ENCODE results near the gene PDZK1.
"Not testable (repeated sequence)": the region's sequence is repeated elsewhere in the genome, so short reads cannot be mapped to it uniquely, and the experiment has no call there.

Gene PDZK1

DNA sequence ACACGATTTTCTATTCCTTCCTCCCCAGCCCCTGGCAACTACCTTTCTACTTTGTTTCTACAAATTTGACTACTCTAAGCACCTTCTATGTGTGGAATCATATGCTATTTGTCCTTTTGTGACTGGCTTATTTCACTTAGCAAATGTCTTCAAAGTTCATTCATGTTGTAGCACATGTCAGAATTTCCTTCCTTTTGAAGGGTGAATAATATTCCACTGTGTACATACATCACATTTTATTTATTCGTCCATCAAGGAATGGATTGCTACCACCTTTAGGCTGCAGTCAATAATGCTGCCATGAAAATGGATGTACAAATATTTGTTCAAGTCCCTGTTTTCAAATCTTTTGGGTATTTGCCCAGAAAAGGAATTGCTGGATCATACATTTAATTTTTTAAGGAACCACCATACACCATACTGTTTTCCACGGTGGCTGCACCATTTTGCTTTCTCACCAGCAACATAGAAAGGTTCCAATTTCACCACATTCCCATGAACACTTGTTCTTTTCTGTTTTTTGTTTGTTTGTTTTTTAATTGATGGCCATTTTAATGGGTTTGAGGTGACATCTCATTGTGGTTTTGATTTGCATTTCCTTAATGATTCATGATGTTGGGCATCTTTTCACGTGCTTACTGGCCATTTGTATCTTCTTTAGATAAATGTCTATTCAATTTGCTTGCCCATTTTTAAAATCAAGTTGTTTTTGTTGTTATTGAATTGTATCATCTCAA is 3.3 kb upstream of the PDZK1 start:
- no peak for DNase-seq (ENCODE audit: low read depth)

- DNase-seq (ENCODE audit: low read depth) = no peak
Observed at GRCh38 chr1:145708063-145708462, 895 bp upstream of the PDZK1 start.

GRCh38 chr1:145706086-145706664 is 993 bp downstream of the PDZK1 start:
- no peak for DNase-seq (ENCODE audit: low read depth)

GRCh38 chr1:145705622-145706021 is 1.5 kb downstream of the PDZK1 start:
- DNase-seq (ENCODE audit: low read depth) = no peak

DNA sequence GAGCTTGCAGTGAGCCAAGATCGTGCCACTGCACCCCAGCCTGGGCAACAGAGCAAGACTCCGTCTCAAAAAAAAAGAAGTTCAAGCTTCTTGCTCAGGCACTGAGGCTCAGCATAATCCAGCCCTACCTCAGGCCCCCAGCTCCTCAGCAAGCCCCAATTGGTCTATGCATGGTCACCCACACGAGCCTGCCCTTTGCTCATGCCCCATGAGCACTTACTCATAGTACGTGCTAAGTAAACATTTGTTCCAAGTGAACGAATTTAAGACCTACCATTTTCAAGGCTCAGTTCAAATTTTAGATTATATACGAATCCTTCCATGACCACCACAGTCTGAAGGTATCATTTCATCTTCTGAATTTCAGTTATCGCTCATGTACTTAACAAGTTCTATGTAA is 4.3 kb downstream of the PDZK1 start:
- no peak for DNase-seq (ENCODE audit: low read depth)

- no peak for DNase-seq (ENCODE audit: low read depth)
Observed at GRCh38 chr1:145702052-145702451, 5.1 kb downstream of the PDZK1 start.

DNA sequence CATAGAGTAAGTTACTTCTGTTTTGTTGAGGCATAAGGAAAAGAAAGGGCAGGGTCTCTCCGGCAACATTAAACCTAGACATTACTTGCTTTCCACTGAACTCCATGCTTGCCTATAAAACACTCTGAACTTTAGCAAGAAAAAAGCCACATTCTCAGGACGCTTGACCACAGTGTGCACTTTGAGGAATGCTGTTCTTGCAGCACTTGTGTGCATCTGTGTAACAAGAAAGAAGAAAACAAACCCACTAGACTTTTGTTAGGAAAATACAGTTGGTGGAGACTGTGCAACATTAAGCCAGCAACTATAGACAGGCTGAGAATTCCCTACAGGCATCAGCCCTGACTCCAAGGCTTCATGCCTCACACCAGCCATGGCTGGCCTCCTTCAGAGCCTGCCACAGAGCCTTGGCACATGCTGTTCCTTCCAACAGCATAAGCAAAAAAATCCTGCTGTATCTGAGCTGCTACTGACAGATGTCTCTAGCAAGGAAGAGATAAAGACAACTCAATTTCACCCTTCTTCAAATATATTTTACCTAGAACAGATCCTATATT is 5.8 kb downstream of the PDZK1 start:
- no peak for DNase-seq (ENCODE audit: low read depth)

- no peak for DNase-seq (ENCODE audit: low read depth)
Observed at GRCh38 chr1:145696630-145696960, 10.6 kb downstream of the PDZK1 start.

- no peak for DNase-seq (ENCODE audit: low read depth)
Observed at GRCh38 chr1:145695821-145696629, 11.1 kb downstream of the PDZK1 start.

- no peak for DNase-seq (ENCODE audit: low read depth)
Observed at GRCh38 chr1:145692785-145693443, 14.3 kb downstream of the PDZK1 start.

DNA sequence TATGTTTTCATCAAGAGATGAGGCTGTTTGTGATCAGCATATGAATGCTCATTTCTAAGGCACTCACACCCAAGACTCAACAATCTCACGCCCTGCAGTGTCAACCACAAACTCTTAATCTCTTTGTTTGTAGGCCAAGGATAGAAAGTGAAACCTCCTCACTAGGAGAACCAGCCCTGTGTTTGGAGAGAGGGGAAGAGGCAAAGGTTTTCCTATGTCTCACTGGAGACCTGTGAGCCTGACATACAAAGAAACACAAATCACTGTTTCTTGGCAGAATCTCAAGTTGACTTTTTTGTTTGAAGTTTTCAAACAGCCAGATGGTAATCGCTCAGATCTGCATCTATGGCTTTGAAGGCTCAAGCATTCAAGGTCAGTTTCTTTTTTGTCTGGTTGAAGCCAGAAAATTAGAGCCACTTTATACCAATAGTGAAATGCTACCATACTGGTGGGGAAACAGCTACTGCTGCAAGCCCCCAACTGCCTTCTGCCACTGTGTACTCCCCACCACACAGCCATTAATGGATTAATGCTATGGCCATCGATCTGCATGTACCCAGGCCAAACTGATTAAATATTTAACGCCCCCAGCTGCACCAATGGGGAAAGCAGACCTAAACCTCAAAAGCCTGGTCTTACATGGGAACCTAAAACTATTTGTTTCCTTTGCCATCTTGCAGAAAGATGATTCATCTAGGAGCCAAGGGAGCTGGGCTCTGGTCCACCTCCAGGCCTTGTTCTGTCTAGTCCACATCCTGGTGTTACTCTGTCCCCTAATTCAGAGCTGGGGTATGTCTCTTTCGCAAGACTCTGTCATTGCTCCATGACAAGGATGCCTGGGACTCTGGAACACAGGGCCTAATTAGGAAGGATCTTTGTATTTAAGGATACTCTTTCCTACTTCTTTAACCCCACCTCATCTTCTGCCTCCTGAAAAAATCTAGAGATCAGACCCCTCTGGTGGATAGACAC is 16.3 kb downstream of the PDZK1 start:
- DNase-seq (ENCODE audit: low read depth) = no peak

GRCh38 chr1:145689922-145690321 is 17.2 kb downstream of the PDZK1 start:
- DNase-seq (ENCODE audit: low read depth) = no peak

DNA sequence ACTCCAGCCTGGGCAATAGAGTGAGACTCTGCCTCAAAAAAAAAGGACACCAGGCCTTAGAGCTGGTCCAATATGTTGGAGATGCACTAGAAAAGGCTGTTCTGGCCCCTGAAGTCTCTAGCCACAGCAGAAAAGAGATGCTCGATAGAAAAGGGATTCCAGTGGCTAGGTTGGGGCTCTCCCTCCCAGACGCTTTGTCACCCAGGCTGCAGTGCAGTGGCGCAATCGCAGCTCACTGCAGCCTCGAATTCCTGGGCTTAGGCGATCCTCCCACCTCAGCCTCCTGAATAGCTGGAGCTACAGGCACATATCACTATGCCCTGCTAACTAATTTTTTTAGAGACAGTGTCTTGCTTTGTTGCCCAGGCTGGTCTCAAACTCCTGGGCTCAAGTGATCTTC is 18.2 kb downstream of the PDZK1 start:
- no peak for DNase-seq (ENCODE audit: low read depth)

- DNase-seq (ENCODE audit: low read depth) = no peak
Observed at GRCh38 chr1:145688328-145688727, 18.8 kb downstream of the PDZK1 start.

DNA sequence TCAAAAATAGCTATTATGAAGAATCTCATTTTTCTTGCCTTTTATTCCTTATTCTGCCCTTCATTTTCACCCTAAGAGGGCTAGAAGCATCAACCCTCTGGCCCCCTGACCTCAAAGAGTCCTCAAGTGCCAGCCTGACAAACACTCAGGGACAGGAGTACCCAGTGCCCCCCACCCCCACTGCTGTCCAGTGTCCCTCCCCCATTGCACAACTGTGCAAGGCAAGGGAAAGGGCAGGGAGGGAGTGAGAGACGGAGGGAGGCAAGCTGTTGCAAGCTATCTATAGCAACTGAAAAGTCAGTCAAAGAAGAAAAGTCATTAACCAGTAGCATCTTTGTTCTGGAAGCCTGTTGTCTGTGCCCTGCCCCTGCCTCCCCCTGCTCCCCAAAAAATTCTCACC is 21.1 kb downstream of the PDZK1 start:
- not testable (repeated sequence) for DNase-seq (ENCODE audit: low read depth)

GRCh38 chr1:145684858-145685257 is 22.3 kb downstream of the PDZK1 start:
- DNase-seq (ENCODE audit: low read depth) = not testable (repeated sequence)

DNA sequence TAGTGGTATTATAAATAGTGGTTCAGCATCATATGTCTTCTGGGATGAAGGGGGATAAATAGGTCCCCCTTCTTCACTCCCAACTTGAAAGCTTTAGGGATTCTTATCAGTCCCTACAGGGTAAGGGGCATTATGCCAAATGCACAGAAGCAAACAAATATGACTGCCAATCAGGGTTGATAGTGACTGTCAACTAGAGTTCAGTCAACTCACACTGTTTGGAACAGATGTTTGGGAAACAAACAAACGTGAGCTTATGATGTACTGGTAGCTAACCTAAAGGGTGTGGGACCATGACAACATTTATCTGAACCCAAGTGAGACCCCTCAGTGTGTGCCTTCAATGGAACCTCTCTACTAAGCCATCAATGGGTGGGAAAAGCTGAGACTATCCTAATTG is 34.0 kb downstream of the PDZK1 start:
- DNase-seq (ENCODE audit: low read depth) = not testable (repeated sequence)

- not testable (repeated sequence) for DNase-seq (ENCODE audit: low read depth)
Observed at GRCh38 chr1:145670995-145671745, 36.0 kb downstream of the PDZK1 start.

- not testable (repeated sequence) for DNase-seq (ENCODE audit: low read depth)
Observed at GRCh38 chr1:145665015-145665414, 42.2 kb downstream of the PDZK1 start.

- DNase-seq (ENCODE audit: low read depth) = not testable (repeated sequence)
Observed at GRCh38 chr1:145662502-145662901, 44.7 kb downstream of the PDZK1 start.
